ENCODE measurements around the gene BCAT1. TPM values are rescaled to one million over a fixed set of nuclear protein-coding genes. Genes with fewer than 3 reads are reported as not detected.

Gene BCAT1
- total RNA-seq, 2 experiments from 2014 or later, result 53.3 to 55.6 TPM

- peaks cover 3% of the 10 kb centered on the region for H3K9me3 Mint-ChIP-seq
- DNase-seq (no peak), ATAC-seq (no peak)
- POLR2A ChIA-PET, result no interaction called here
- H3K4me1 Mint-ChIP-seq (ENCODE audit: low read depth), result peaks cover 7% of the 10 kb centered on the region
- peaks cover 5% of the 10 kb centered on the region for H3K27me3 Mint-ChIP-seq
- TF ChIP-seq, protein P1, sequence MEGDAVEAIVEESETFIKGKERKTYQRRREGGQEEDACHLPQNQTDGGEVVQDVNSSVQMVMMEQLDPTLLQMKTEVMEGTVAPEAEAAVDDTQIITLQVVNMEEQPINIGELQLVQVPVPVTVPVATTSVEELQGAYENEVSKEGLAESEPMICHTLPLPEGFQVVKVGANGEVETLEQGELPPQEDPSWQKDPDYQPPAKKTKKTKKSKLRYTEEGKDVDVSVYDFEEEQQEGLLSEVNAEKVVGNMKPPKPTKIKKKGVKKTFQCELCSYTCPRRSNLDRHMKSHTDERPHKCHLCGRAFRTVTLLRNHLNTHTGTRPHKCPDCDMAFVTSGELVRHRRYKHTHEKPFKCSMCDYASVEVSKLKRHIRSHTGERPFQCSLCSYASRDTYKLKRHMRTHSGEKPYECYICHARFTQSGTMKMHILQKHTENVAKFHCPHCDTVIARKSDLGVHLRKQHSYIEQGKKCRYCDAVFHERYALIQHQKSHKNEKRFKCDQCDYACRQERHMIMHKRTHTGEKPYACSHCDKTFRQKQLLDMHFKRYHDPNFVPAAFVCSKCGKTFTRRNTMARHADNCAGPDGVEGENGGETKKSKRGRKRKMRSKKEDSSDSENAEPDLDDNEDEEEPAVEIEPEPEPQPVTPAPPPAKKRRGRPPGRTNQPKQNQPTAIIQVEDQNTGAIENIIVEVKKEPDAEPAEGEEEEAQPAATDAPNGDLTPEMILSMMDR (IDR thresholded peaks at IDR 0.05), result no peak
- intact Hi-C loops (cut with micrococcal nuclease), result no loop called here
- CTCF ChIA-PET, result no interaction called here
- H3K27ac Mint-ChIP-seq, result no peak overlapping the region
- no peak overlapping the region for H3K4me3 Mint-ChIP-seq
- peaks cover 15% of the 10 kb centered on the region for H3K36me3 Mint-ChIP-seq (ENCODE audit: low read depth)
Observed at GRCh38 chr12:24894879-24895278, 54.0 kb downstream of the BCAT1 start.

DNA sequence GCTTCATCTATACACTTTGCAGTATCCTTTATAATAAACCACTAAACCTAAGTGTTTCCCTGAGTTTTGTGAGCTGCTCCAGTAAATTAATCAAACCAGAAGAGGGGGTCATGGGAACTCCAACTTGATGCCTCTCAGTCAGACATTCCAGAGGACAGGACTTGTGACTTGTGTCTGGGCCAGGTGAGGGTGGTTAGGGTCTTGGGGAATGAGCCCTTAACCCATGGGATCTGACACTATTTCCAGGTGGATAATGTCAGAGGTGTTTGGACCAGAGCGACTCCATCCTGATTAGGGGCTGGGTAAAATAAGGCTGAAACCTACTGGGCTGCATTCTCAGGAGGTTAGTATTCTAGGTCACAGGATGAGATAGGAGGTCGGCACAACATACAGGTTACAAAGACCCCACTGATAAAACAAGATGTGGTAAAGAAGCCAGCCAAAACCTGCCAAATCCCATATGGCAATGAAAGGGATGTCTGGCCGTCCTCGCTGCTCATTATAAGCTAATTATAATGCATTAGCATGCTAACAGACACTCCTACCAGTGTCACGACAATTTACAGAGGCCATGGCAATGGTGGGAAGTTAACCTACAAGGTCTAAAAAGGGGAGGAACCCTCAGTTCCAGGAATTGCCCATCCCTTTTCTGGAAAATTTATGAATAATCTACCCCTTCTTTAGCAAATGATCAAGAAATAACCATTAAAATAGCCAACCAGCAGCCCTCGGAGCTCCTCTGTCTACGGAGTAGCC is 58.7 kb downstream of the BCAT1 start:
- TF ChIP-seq, protein P1 (IDR thresholded peaks at IDR 0.05), result no peak

DNA sequence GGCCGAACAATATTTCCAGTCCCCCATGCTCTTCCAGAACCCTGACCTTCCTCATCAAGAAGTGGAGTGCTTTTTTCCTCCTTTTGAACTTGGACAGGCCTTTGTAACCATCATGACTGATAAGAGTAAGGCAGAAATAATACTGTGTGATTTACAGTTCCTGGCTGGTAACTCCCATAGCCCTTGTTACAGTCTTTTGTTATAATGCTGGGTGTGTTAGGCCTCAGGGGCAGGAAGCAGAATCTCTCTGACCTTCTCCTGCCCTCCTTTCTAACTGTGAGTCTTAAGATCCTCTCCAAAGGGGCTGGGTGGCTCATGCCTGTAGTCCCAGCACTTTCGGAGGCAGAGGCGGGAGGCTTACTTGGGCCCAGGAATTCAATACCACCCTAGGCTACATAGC is 59.5 kb downstream of the BCAT1 start:
- intact Hi-C loops (cut with micrococcal nuclease), result no loop called here
- ChIA-PET POLR2A (no interaction called here), CTCF (no interaction called here)
- DNase-seq, result no peak
- Mint-ChIP-seq H3K27ac (no peak overlapping the region), H3K4me1 (ENCODE audit: low read depth) (no peaks in the 10 kb centered on the region), H3K4me3 (no peak overlapping the region), H3K9me3 (no peaks in the 10 kb centered on the region), H3K27me3 (peaks cover 2% of the 10 kb centered on the region), H3K36me3 (ENCODE audit: low read depth) (peaks cover 4% of the 10 kb centered on the region)
- no peak for ATAC-seq
- TF ChIP-seq, protein P1 (IDR thresholded peaks at IDR 0.05), result no peak

More for the DNA sequence above, 58.7 kb downstream of the BCAT1 start:
- no peaks in the 10 kb centered on the region for H3K4me1 Mint-ChIP-seq (ENCODE audit: low read depth)
- ChIA-PET POLR2A (no interaction called here), CTCF (interaction anchor here (0.9 kb wide), 1 partner anchor 12 kb away, joined by 3 read pairs; no protein-coding TSS in a partner anchor)
- no peaks in the 10 kb centered on the region for H3K9me3 Mint-ChIP-seq
- ATAC-seq (no peak), DNase-seq (no peak)
- intact Hi-C loops (cut with micrococcal nuclease), result no loop called here
- H3K4me3 Mint-ChIP-seq, result no peak overlapping the region
- peaks cover 3% of the 10 kb centered on the region for H3K27me3 Mint-ChIP-seq
- H3K27ac Mint-ChIP-seq, result no peak overlapping the region
- peaks cover 4% of the 10 kb centered on the region for H3K36me3 Mint-ChIP-seq (ENCODE audit: low read depth)

- ChIA-PET CTCF (interaction anchor here (1.4 kb wide), 1 partner anchor 20 kb away, joined by 4 read pairs; no protein-coding TSS in a partner anchor), POLR2A (no interaction called here)
- Mint-ChIP-seq H3K9me3 (no peaks in the 10 kb centered on the region), H3K27ac (no peak overlapping the region), H3K36me3 (ENCODE audit: low read depth) (peaks cover 2% of the 10 kb centered on the region), H3K27me3 (no peaks in the 10 kb centered on the region), H3K4me1 (ENCODE audit: low read depth) (no peaks in the 10 kb centered on the region), H3K4me3 (no peak overlapping the region)
- no peak for ATAC-seq
- DNase-seq, result no peak
- TF ChIP-seq, protein P1 (IDR thresholded peaks at IDR 0.05), result no peak
- intact Hi-C loops (cut with micrococcal nuclease), result no loop called here
Observed at GRCh38 chr12:24888813-24889212, 60.1 kb downstream of the BCAT1 start.

DNA sequence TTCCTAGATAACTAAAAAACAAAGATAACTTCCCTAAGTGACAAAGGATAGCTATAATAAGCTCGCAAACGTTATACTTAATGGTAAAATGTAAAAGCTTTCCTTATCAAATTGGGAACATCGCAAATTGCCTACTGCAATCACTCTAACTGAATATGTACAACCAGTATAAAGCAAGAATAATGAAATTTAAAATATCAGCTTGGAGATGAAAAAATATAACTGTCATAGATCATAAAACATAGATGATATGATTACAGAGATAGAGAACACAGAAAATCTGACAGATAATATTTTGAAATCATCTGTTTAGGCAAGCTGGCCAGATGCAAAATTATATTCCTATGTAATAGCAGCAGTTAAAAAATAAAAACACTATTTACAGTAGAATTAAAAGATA is 64.0 kb downstream of the BCAT1 start:
- H3K27ac Mint-ChIP-seq, result no peak overlapping the region
- no peaks in the 10 kb centered on the region for H3K9me3 Mint-ChIP-seq
- peaks cover 2% of the 10 kb centered on the region for H3K36me3 Mint-ChIP-seq (ENCODE audit: low read depth)
- H3K4me1 Mint-ChIP-seq (ENCODE audit: low read depth), result no peaks in the 10 kb centered on the region
- TF ChIP-seq, protein P1 (IDR thresholded peaks at IDR 0.05), result no peak
- ATAC-seq (no peak), DNase-seq (no peak)
- POLR2A ChIA-PET, result no interaction called here
- H3K27me3 Mint-ChIP-seq, result no peaks in the 10 kb centered on the region
- intact Hi-C loops (cut with micrococcal nuclease), result no loop called here
- H3K4me3 Mint-ChIP-seq, result no peak overlapping the region
- CTCF ChIA-PET, result no interaction called here
